SU-DHL-6 (cell line): ENCODE measurements around the gene RPS3.
"Not testable (repeated sequence)": the region's sequence is repeated elsewhere in the genome, so short reads cannot be mapped to it uniquely, and the experiment has no call there.

ENCODE experiments used
- H2AFZ ChIP-seq: fragments of 200-600 bp; sonication (generic); 2 replicates; pipeline ENCODE4 v1.6.1; 2014; ENCODE audit warnings: low read depth, mild to moderate bottlenecking, moderate library complexity, mixed read lengths, antibody characterized with exemption, low read length; ENCODE audit not compliant: severe bottlenecking
- H3F3A ChIP-seq: fragments of 200-600 bp; shearing (Covaris generic); 2 replicates; pipeline ENCODE4 v1.6.0; 2016; ENCODE audit warnings: antibody characterized with exemption, mild to moderate bottlenecking; ENCODE audit not compliant: insufficient read depth
- H3K27ac ChIP-seq: fragments of 200-600 bp; sonication (generic); 2 replicates; pipeline ENCODE4 v1.5.1; 2016; ENCODE audit warnings: low read depth, mild to moderate bottlenecking, low read length, moderate library complexity, mixed read lengths
- H3K27me3 ChIP-seq: fragments of 200-600 bp; sonication (generic), shearing (Covaris generic); 2 replicates; pipeline ENCODE4 v1.6.0; 2014; ENCODE audit warnings: mild to moderate bottlenecking, low read length
- H3K36me3 ChIP-seq: fragments of 200-600 bp; sonication (generic); 2 replicates; pipeline ENCODE4 v1.6.1; 2014; ENCODE audit warnings: mild to moderate bottlenecking, low read length, mixed read lengths
- H3K4me2 ChIP-seq: fragments of 300-600, 200-600 bp; shearing (Covaris generic), sonication (generic); 2 replicates; pipeline ENCODE4 v1.6.0; 2014; ENCODE audit warnings: low read length, low read depth, mild to moderate bottlenecking; ENCODE audit not compliant: poor library complexity, severe bottlenecking
- H3K4me3 ChIP-seq: fragments of 200-600 bp; sonication (generic); 2 replicates; pipeline ENCODE4 v1.5.1; 2014; ENCODE audit warnings: antibody characterized with exemption, low read length, mild to moderate bottlenecking, mixed read lengths; ENCODE audit not compliant: insufficient read depth, poor library complexity, severe bottlenecking
- H3K79me2 ChIP-seq: fragments of 200-600 bp; sonication (generic); 2 replicates; pipeline ENCODE4 v1.6.1; 2014; ENCODE audit warnings: mild to moderate bottlenecking, low read length, moderate library complexity; ENCODE audit not compliant: insufficient read depth
- H3K9ac ChIP-seq: fragments of 200-600 bp; sonication (generic); 2 replicates; pipeline ENCODE4 v1.7.0; 2014; ENCODE audit warnings: mild to moderate bottlenecking, low read length
- H3K9me2 ChIP-seq: fragments of 200-600 bp; sonication (generic); replicated peaks from 2 replicates; pipeline ENCODE4 v1.6.1; 2014; ENCODE audit warnings: low read length; ENCODE audit not compliant: insufficient read depth
- H3K9me3 ChIP-seq: fragments of 200-600 bp; sonication (generic); 2 replicates; pipeline ENCODE4 v1.6.1; 2014; ENCODE audit warnings: low read length, mixed read lengths; ENCODE audit not compliant: insufficient read depth
- H4K20me1 ChIP-seq: fragments of 200-600 bp; sonication (generic); 2 replicates; pipeline ENCODE4 v1.6.1; 2014; ENCODE audit warnings: low read depth, mild to moderate bottlenecking, antibody characterized with exemption, low read length, moderate library complexity, mixed read lengths
- EZH2phosphoT487 ChIP-seq: fragments of 200-600 bp; sonication (generic), shearing (Covaris generic); conservative IDR thresholded peaks from 2 replicates; pipeline ENCODE4 v1.6.1; 2018; ENCODE audit warnings: mild to moderate bottlenecking, antibody characterized with exemption, low read length, moderate library complexity, mixed read lengths
- TF ChIP-seq, protein P1 (sequence below): fragments of 200-600 bp; sonication (generic); IDR thresholded peaks from one replicate; pipeline ENCODE4 v1.5.1; 2017; ENCODE audit warnings: antibody characterized with exemption, mild to moderate bottlenecking, low read length, moderate library complexity; ENCODE audit not compliant: insufficient read depth, poor library complexity, severe bottlenecking

The RPS3 gene

DNA sequence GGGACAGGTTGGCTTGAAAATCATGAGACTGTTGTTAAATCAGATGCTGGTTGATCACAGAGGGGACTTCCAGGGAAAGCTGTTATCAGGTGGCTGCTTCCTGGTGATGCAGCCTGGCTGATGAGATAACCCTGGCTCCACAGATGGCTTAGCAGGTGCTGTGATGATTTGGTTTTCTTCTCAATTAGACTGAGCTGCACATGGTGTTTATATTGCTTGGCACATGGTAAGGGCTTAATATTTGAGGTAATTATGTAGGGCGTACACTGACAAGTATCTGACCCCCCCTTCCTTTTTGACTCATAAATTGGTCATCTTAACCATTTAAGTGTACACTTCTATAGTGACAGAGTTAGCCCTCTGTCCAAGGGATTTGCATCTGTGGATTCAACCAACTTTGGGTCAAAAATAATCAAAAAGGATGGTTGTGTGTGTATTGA lies 7.0 kb downstream of the RPS3 start:
- Histone ChIP-seq H3K4me3 (no peak overlapping the region), H3K27me3 (no peaks in the 10 kb centered on the region), H4K20me1 (peaks cover 45% of the 10 kb centered on the region), H3F3A (peaks cover 60% of the 10 kb centered on the region), H3K9me3 (no peaks in the 10 kb centered on the region), H3K9me2 (no peaks in the 10 kb centered on the region), H3K9ac (no peak overlapping the region), H3K79me2 (peaks cover 28% of the 10 kb centered on the region), H3K36me3 (peaks cover 43% of the 10 kb centered on the region), H2AFZ (no peak overlapping the region), H3K27ac (no peak overlapping the region), H3K4me2 (no peak overlapping the region)
- TF ChIP-seq, protein P1, sequence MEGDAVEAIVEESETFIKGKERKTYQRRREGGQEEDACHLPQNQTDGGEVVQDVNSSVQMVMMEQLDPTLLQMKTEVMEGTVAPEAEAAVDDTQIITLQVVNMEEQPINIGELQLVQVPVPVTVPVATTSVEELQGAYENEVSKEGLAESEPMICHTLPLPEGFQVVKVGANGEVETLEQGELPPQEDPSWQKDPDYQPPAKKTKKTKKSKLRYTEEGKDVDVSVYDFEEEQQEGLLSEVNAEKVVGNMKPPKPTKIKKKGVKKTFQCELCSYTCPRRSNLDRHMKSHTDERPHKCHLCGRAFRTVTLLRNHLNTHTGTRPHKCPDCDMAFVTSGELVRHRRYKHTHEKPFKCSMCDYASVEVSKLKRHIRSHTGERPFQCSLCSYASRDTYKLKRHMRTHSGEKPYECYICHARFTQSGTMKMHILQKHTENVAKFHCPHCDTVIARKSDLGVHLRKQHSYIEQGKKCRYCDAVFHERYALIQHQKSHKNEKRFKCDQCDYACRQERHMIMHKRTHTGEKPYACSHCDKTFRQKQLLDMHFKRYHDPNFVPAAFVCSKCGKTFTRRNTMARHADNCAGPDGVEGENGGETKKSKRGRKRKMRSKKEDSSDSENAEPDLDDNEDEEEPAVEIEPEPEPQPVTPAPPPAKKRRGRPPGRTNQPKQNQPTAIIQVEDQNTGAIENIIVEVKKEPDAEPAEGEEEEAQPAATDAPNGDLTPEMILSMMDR, result no peak
- no peak for TF ChIP-seq EZH2phosphoT487

GRCh38 chr11:75408957-75409219 lies 9.6 kb downstream of the RPS3 start:
- Histone ChIP-seq H3K4me2 (no peak overlapping the region), H3K9ac (no peak overlapping the region), H3K36me3 (peaks cover 19% of the 10 kb centered on the region), H2AFZ (no peak overlapping the region), H3K9me2 (no peaks in the 10 kb centered on the region), H4K20me1 (peaks cover 20% of the 10 kb centered on the region), H3K27ac (no peak overlapping the region), H3F3A (peaks cover 37% of the 10 kb centered on the region), H3K4me3 (no peak overlapping the region), H3K79me2 (peaks cover 4% of the 10 kb centered on the region), H3K9me3 (no peaks in the 10 kb centered on the region), H3K27me3 (no peaks in the 10 kb centered on the region)
- no peak for TF ChIP-seq EZH2phosphoT487
- TF ChIP-seq, protein P1, result no peak

GRCh38 chr11:75409971-75410370 lies 10.7 kb downstream of the RPS3 start:
- not testable (repeated sequence) for H3K27me3 ChIP-seq
- H3K36me3 ChIP-seq, result peaks cover 11% of the 10 kb centered on the region

DNA sequence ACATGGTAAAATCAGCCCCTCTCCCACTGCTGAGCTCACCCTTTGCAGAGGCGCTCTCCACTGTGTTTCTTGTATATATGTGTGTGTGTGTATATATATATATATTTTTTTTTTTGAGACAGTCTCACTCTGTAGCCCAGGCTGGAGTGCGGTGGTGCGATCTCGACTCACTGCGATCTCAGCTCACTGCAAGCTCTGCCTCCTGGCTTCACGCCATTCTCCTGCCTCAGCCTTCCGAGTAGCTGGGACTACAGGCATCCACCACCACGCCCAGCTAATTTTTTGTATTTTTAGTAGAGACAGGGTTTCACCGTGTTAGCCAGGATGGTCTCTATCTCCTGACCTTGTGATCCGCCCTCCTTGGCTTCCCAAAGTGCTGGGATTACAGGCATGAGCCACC lies 13.8 kb downstream of the RPS3 start:
- not testable (repeated sequence) for H3K36me3 ChIP-seq, H3K9me3 ChIP-seq, H3K9me2 ChIP-seq, H3K9ac ChIP-seq, H3F3A ChIP-seq, H3K4me3 ChIP-seq, H4K20me1 ChIP-seq, H2AFZ ChIP-seq, H3K79me2 ChIP-seq, H3K4me2 ChIP-seq, H3K27me3 ChIP-seq, H3K27ac ChIP-seq

More at GRCh38 chr11:75409971-75410370, 10.7 kb downstream of the RPS3 start:
- not testable (repeated sequence) for H3K9me2 ChIP-seq, H2AFZ ChIP-seq, H3K9me3 ChIP-seq, H3K27ac ChIP-seq, H3K4me2 ChIP-seq, H3K9ac ChIP-seq, H3K79me2 ChIP-seq, H3K4me3 ChIP-seq
- Histone ChIP-seq H3F3A (peaks cover 33% of the 10 kb centered on the region), H4K20me1 (peaks cover 13% of the 10 kb centered on the region; the same call in 1 of the 2 replicates)
